SKM-1 (cell line): ENCODE data around the gene JADE2.

Experiments used
- DNase-seq: peaks from one replicate; lab custom pipeline; 2025; ENCODE audit not compliant: unreplicated experiment; lab: John Stamatoyannopoulos, UW

Gene JADE2

GRCh38 chr5:134626369-134627014, 101.0 kb downstream of the JADE2 start:
- DNase-seq, result no peak
